Activated T-helper 1 cell treated with Interleukin-2 at 50 U/mL for 16 hours (primary cell): ENCODE data around the gene EDDM13.
A peak's percentile ranks its signal among the peaks of the same experiment; 100 is the strongest.
"Not testable (repeated sequence)": the region's sequence is repeated elsewhere in the genome, so short reads cannot be mapped to it uniquely, and the experiment has no call there.

ENCODE experiments used
- DNase-seq: peaks from one replicate; pipeline ENCODE4 v3.0.0-alpha.2; 2020; ENCODE audit warnings: low read depth

The EDDM13 gene, protein sequence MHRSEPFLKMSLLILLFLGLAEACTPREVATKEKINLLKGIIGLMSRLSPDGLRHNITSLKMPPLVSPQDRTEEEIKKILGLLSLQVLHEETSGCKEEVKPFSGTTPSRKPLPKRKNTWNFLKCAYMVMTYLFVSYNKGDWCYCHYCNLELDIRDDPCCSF

DNA sequence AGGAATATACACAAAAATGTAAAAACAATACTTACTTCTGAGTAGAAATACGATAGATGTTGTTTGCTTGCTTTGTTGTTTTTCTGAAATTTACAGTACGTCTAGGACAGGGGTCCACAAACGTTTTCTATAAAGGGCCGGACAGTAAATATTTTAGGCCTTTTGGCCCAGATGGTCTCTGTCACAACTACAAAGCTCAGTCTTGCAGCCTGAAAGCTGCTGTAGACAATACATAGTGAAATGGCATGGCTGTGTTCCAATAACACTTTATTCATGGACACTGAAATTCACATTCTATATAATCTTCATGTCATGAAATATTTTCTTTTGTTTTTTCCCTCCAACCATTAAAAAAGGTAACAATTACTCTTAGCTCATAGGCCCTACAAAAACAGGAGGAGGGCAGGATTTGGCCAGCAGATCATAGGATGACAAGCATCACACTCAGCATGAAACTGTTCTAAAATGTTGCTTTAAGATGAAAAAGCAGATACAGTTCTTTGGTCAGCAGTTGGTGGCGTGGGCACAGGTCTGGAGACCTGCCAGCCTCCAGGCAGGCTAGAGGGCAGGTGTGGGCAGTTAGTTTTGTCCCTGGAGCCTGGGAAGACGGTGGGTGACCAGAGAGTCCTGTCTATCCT is at the start of gene EDDM13:
Gene EDDM13 (plus strand): TSS at position 588 of the 638 bp plus-strand sequence. CDS start 87 bp downstream, outside the sequence.
- no peak for DNase-seq

DNA sequence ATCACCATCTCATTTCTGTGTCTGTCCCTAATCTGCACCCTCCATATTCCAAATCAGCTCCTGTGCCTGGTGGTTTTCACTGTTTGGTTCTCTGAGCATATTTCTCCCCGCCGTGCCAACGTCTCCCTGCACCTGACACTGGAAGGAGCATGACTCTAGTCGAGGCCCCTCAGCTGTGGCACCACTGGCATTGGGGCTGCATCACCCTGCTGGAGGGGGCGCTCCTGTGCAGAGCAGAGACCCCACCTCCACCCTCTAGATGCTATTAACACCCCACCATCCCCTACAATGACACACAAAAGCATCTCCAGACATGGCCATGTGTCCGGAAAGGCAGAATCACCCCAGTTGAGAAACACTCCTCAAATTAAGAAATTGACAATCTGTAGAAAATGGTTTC is 49.6 kb upstream of the EDDM13 start:
- no peak for DNase-seq

DNA sequence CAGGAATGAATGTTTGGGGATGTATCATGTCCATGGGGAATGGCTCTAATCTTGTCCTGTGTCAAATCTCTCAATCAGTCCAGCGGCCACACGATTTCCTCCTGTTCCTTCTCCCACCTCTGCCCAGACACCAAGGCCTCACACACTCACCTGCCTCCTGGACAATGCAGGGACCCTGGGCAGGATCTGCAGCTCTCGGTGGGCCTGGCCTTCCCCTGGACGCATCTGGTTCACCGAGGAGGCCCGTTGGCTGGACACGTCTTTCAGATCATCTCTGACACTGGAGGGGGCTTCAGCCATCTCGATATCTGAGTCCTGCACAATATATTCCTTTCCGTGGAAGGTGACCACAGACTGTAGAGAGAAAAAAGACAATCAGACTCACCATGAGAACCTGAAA is 49.1 kb upstream of the EDDM13 start:
- DNase-seq = no peak

DNA sequence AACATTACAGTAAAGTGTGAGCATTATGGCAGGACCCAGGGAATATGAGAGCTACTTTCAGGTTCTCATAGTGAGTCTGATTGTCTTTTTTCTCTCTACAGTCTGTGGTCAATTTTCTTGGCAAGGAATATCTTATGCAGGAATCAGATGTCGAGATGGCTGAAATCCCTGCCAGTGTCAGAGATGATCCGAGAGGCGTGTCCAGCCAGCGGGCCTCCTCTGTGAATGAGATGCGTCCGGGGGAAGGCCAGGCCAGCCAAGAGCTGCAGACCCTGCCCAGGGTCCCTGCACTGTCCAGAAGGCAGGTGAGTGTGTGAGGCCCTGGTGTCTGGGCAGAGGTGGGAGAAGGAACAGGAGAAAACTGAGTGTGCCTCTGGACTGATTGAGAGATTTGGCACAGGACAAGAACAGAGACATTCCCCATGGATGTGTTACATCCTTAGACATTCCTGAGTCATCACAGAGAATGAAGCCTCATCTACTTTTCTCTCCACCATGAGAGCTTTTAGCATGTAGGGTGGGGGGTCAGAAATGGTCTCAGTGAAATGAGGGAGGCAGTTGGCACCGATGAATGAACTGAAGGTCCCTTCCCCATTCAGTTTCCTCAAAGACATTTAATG is 27.3 kb upstream of the EDDM13 start:
- DNase-seq = no peak

DNA sequence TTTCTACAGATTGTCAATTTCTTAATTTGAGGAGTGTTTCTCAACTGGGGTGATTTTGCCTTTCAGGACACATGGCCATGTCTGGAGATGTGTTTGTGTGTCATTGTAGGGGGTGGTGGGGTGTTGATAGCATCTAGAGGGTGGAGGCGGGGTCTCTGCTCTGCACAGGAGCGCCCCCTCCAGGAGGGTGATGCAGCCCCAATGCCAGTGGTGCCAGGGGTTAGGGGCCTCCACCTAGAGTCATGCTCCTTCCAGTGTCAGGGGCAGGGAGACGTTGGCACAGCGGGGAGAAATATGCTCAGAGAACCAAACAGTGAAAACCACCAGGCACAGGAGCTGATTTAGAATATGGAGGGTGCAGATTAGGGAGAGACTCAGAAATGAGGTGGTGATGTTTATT is 26.8 kb upstream of the EDDM13 start:
- not testable (repeated sequence) for DNase-seq

DNA sequence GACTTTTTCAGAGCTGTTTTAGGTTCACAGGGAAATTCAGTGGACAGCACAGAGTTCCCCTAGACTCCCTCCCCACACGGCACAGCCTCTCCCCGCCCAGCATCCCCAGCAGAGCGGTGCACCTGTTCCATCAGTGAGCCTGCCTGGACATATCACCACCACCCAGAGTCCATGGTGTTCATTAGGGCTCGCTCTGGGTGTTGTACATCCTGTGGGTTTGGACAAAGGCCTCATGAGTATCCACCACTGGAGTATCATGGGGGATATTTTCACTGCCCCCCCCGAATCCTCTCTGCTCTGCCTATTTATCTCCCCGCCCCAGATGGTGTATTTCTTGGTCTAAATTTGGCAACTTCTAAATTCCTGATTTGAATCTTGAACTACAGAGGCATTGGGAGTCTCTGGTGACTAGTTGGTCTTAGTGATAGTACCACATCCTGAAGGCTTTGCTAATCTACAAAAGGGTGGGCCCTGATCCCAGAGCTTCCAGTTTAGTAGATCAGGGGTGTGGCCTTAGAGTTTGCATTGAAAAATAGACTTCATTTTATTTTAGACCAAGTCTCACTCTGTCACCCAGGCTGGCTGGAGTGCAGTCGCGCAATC is 23.7 kb upstream of the EDDM13 start:
- not testable (repeated sequence) for DNase-seq

DNA sequence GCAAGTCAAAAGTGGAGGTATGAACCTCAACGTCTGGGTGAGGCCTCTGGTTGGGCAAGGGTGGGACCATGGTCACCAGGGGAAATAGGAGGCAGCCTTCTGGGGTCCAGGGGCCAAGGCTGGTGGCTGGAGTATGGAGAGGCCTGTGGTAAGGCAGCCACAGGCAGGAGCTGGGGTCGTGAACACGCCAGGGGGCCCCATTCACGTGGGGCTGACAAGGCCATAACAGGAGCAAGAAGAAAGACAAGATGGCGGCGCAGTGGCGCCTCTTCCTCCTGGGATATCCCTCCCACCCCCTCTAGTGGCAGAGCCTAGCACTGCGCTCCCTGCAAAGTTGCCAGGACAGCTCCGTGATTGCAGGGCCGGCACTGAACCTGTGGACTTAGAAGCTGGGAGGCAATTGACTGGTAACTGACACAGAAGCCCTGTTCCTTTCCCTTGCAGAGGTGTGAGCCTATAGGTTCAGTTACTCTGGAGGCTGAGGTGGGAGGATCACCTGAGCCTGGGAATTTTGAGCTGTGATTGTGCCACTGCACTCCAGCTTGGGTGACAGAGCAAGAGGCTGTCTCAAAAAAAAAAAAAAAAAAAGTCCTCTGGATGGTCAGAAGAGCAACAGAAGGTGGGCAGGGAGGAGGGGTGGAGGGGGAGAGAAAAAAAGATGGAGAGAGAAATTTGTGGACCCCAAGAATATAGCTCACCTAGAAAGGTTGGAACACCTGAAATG is 19.7 kb upstream of the EDDM13 start:
- DNase-seq = peak; percentile 27

DNA sequence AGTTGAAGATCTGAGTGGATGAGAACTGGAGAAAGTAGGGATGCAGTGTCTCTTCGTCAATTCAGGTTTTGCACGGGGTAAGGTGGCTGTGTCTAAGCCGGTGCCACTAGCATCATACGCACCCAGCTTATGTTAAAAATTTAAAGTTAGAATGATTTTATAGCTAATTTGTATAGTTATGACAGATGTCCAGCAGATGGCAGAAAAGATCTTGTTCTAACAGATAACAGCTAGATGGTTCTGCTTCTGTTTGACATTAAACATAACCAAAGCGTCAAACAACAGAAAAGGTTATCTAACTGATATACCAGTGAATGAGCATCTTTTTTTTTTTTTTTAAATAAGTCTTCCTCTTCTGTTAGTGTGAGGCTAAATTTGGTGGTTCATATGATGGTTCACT is 18.8 kb upstream of the EDDM13 start:
- DNase-seq = no peak

DNA sequence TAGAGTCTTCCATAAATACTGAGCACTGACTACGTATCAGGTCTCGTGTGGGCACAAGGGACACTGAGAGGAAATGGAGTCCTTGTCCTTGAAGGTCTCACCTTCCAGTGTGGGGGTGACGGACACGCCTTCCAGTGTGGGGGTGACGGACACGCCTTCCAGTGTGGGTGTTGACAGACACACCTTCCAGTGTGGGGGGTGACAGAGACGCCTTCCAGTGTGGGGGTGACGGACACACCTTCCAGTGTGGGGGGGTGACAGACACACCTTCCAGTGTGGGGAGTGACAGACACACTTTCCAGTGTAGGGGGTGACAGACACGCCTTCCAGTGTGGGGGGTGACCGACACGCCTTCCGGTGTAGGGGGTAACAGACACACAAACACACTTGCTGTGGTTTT is 14.3 kb upstream of the EDDM13 start:
- no peak for DNase-seq

DNA sequence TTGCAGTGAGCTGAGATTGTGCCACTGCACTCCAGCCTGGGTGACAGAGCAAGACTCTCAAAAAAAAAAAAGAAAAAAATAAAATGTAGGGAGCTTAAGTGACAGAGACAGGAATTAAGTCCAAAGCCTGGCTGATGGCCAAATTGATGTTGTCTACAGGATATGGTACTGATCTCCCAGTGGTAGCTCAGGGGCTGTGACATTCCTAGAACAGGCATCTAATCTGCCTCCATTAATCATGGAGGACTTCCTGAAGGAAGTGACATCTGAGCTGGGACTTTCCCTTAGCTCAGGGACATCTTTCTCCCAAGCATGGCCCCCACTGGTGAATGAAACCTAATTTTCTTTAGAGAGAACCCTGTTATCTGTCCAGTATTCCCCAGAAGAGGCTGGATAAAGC is 11.4 kb upstream of the EDDM13 start:
- DNase-seq = no peak

DNA sequence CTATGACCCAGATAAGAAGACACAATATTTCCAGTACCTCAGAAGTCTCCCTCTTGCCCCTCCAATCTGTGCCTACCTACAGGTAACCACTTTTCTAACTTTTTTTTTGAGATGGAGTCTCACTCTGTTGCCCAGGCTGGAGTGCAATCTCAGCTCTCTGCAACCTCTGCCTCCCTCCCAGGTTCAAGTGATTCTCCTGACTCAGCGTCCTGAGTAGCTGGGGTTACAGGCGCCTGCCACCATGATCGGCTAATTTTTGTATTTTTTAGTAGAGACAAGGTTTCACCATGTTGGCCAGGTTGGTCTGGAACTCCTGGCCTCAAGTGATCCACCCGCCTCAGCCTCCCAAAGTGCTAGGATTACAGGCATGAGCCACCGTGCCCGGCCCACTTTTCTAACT is 10.6 kb upstream of the EDDM13 start:
- DNase-seq = not testable (repeated sequence)

DNA sequence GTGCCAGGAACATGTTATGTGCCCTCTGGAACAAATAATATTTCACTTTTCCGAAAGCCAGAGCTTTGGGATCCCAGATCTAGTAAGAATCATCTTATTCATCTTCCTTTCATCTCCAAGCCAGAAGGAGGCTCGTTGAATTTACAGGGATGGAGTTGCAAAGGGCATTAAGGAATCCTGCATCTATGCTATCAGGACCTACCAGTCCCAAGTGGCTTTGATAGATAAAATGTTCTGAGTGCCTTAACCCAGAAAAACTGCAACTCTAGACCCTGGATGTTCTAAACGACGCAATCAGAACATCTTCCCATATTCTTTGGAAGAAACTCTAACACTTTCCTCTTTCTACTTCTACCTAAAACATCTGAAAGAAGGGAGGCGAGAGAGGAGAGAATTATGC is 9.2 kb upstream of the EDDM13 start:
- DNase-seq = no peak

DNA sequence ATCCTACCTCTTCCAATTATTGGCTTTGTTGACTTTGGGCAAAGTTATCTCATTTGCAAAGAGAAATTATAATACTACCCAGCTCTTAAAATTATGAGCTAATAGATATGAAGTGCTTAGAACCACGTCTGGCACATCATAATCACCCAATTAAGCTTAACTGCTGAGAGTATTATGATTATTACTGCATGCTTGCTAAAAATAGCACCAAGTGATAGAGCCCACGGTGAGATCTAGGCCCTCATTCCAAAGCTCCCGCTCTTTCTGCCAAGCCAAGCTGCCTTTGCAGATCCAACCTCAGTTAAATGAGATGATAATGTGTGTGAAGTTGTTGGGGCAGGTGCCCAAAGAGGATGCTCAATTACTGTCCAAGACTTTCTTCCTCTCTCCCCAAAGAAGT is 6.5 kb upstream of the EDDM13 start:
- no peak for DNase-seq

DNA sequence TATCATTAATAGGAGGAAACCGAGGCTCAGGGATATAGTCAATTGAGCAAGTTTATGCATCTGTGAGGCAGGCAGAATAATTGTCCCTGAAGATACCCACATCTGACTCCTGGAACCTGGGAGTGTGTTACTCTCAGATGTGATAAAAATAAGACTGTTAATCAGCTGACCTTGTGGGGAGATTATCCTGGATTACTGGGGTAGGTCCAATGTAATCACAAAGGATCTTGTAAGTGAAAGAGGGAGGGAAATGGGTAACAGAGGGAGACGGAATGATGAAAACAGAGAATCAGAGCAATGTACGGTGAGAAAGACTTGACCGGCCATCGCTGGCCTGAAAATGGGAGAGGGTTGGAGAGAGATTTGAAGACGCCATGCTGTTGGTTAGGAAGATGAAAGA is 3.2 kb upstream of the EDDM13 start:
- DNase-seq = no peak

DNA sequence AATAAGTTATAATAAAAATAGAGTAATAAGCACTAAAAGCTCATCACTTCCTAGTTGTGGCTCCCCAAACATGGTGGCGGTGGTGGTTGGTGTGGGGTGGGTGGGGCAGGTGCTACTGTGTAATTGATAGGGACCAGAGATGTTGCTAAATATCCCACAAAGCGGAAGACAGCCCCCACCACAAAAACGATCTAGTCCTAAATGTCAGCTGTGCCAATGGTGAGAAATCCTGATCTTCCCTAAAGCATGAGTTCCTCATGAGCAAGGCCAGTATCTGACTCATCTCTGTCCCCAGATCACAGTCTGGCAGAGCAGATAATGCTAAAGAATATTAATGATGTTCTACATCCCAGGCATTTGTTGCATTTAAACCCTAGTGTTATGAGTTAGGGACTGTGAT is 1.9 kb upstream of the EDDM13 start:
- DNase-seq = no peak

DNA sequence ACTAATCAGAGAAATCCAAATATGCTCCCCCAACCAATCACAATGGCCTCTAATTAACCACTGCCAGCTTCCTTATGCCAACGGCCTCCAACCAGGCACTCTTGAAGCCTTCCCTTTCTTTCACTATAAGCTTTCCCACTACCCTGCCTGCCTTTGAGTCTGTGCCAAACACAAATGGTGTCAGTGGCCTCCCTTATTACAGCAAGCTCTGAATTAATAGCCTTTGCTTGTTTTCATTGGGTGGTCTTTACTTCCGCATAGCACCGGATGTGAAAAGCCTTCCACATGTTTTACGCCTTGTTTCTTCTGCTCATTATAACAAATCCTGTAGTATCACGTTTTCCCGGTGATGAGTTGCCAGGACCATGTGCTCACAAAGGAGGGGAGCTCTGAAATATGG is 1.4 kb upstream of the EDDM13 start:
- DNase-seq = no peak

DNA sequence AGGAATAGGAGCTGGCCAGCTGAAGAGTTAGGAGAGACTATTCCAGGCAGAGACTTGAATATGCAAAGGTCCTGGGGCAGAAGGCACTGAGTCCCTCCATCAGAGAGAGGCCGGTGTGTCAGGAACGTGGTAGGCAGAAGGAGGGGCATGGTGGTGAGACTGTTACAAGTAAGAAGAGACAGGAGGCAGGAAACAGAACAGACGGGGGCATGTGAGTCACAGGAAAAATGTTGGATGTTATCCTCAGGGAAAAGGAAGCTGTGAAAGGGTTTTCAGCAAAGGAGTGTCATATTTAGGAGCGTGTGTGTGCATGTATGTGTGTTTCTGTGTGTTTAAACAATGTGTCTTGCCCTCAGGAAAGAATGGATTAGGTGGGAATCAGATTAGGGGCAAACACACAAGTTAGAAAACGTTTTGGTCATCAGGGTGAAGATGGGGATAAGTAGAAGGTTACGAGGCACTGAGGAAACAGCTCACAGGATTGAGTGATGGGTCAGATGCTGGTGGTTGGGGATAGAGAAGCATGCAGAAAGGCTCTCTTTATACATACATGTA is 1.1 kb downstream of the EDDM13 start:
- DNase-seq = no peak

DNA sequence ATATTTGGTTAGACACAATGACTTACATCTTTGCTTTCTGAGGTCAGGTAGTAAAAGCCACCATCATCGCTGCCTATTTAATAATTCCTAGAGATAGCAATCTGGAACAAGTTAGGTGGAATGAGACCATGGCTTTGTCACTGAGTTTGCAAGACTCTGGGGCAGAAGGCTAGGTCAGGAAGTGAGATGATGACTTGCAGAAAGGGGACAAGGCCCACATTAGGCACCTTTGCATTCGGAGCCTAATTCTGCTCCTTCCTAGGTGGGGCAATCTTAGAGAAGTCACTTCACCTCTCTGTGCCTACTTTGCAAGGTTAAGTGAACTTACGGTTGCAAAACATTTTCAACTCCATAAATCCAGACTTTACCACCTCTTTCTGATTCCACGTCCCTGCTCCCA is 10.3 kb downstream of the EDDM13 start:
- no peak for DNase-seq

DNA sequence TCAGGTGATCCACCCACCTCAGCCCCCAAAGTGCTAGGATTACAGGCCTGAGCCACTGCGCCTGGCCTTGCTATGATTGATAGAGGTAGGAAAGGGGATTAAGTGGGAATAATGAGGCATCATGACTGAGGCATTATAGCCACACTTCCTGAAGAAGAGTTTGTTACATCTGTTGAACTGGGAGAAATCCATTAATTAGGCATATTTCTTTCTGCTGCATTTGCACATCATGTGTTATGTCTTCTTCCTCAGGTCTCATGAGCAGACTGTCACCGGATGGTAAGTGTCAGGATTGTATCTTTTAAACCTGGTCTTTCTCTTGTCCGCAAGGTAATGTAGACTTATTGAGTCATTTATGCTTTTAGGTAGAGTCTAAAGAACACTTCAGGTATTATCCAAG is 12.2 kb downstream of the EDDM13 start:
- no peak for DNase-seq

DNA sequence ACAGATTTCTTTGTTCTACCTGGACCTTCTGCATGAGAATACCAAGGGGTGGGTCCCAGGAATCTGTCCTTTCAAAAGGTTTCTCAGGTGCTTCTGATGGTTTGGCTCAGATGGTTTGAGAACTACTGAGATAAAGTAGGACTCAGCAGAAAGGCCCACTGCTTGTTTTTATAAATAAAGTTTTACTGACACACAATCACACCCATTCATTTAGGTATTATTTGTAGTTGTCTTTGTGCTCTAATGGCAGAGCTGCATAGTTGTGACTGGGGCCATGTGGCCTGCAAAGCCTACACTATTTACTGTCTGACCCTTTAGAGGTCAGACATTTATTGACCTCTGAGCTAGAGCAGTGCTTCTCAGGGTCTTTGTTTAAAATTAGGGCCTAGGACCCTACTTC is 17.6 kb downstream of the EDDM13 start:
- no peak for DNase-seq

DNA sequence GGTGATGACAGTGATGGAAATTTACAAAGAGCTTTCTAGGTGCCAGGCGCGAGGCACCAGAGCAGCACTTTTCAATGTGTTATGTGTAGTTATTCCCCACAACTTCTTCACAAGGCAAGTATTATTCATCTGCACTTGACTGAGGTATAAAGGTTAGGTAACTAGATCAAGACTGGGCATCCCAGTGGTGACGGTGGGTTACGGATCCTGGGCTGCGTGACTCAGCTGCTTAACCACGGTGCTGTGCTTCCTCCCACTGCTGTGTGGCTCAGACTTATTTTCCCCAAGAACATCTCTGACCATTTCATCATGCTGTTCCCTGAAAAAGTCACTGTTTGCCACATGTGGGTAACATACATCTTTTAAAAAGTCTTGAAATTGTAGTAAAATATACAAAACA is 19.3 kb downstream of the EDDM13 start:
- no peak for DNase-seq

DNA sequence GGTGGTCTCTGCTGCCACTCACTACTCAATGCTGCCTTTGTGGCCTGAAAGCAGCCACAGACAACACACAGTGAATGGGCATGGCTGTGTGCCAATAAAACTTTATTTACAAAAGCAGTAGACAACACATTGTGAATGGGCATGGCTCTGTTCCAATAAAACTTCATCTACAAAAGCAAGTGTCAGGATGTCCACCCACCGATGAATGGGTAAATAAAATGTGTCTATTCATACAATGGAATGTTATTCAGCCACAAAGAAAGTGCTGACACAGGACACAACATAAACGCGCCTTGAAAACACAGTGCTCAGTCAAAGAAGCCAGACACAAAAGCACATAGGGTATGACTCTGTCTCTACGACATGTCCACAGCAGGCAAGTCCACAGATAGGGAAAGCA is 22.0 kb downstream of the EDDM13 start:
- no peak for DNase-seq
